Peyer's patch (tissue), 4 donors: Measurements from ENCODE around the gene SLC27A1. TPM values are rescaled to one million over a fixed set of nuclear protein-coding genes. Genes with fewer than 3 reads are reported as not detected.
"Not testable (repeated sequence)": the region's sequence is repeated elsewhere in the genome, so short reads cannot be mapped to it uniquely, and the experiment has no call there.

Experiments
- DNase-seq, 3 donors: peaks; one replicate each; pipeline ENCODE4 v3.0.0-alpha.2; 2017 to 2019
- H3K27ac ChIP-seq, 4 donors: fragments of 200-600 bp; sonication (generic); one replicate each; pipeline ENCODE4 v1.5.1; 2016 to 2019
- H3K27me3 ChIP-seq, 2 donors: fragments of 200-600 bp; sonication (generic); one replicate each; pipeline ENCODE4 v1.5.1; 2019
- H3K36me3 ChIP-seq, 3 donors: fragments of 200-600 bp; sonication (generic); one replicate each; pipeline ENCODE4 v1.5.1; 2016 to 2019
- H3K4me1 ChIP-seq, 4 donors: fragments of 200-600 bp; sonication (generic); one replicate each; pipeline ENCODE4 v1.5.1; 2016 to 2019
- H3K4me3 ChIP-seq, 4 donors: fragments of 200-600 bp; sonication (generic); 1 replicate in 3 of 4; 2 replicates in 1 of 4; pipeline ENCODE4 v1.5.1; 2016 to 2019; ENCODE audit warnings: mild to moderate bottlenecking in 1 of 4
- H3K9me3 ChIP-seq, 4 donors: fragments of 200-600 bp; sonication (generic); one replicate each; pipeline ENCODE4 v1.5.1; 2016 to 2019; ENCODE audit warnings: mild to moderate bottlenecking in 1 of 4
- POLR2A ChIP-seq, 2 donors: fragments of 450-650 bp; IDR thresholded peaks; one replicate each; pipeline ENCODE4 v1.5.1; 2017; ENCODE audit warnings: antibody characterized with exemption in 2 of 2, mild to moderate bottlenecking in 2 of 2, moderate library complexity in 2 of 2
- total RNA-seq, 4 donors: library from RNA; depleted of rRNA; stranded (reverse); fragments of >200 nt; gene quantifications; one replicate each; pipeline ENCODE4 v1.1.0, GENCODE V29; 2016
- TF ChIP-seq, protein P1 (sequence below), 6 experiments: fragments of 450-650 bp in 4 of 6; fragments of 200-600 bp in 2 of 6; sonication (generic) in 1 of 6; IDR thresholded peaks; one replicate each; pipeline ENCODE4 v1.5.1; 2017 to 2019; ENCODE audit warnings: antibody characterized with exemption in 6 of 6, mild to moderate bottlenecking in 3 of 6, moderate library complexity in 1 of 6

SLC27A1 gene
- total RNA-seq, 4 donors from 2014 or later, result 0.70 to 13.2 (median 8.3) TPM

DNA sequence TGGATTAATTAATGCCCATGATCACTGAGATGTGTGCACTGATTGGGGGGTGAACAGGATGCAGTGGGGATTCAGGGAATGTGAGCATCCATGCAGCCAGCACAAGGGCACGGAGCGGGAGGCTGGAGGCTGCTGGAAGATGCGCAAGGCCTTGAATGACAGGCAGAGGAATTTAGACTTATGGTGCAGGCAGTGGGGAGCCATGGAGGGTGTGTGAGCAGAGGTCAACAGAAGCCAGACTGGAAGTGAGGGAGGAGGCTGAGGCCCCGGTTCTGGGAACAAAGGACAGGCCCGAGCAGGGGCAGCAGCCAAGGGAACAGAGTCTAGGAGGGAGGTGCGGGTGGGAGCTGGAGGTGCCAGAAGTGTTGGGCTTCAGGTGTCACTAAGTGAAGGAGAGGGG is 77.8 kb downstream of the SLC27A1 start:
- Histone ChIP-seq H3K4me1 (no peaks in the 10 kb centered on the region), H3K27me3 (no peaks in the 10 kb centered on the region), H3K36me3 (no peaks in the 10 kb centered on the region), H3K4me3 (no peak overlapping the region), H3K9me3 (no peaks in the 10 kb centered on the region), H3K27ac (no peak overlapping the region)
- TF ChIP-seq, protein P1, sequence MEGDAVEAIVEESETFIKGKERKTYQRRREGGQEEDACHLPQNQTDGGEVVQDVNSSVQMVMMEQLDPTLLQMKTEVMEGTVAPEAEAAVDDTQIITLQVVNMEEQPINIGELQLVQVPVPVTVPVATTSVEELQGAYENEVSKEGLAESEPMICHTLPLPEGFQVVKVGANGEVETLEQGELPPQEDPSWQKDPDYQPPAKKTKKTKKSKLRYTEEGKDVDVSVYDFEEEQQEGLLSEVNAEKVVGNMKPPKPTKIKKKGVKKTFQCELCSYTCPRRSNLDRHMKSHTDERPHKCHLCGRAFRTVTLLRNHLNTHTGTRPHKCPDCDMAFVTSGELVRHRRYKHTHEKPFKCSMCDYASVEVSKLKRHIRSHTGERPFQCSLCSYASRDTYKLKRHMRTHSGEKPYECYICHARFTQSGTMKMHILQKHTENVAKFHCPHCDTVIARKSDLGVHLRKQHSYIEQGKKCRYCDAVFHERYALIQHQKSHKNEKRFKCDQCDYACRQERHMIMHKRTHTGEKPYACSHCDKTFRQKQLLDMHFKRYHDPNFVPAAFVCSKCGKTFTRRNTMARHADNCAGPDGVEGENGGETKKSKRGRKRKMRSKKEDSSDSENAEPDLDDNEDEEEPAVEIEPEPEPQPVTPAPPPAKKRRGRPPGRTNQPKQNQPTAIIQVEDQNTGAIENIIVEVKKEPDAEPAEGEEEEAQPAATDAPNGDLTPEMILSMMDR (IDR thresholded peaks at IDR 0.05), result no peak
- TF ChIP-seq POLR2A (IDR thresholded peaks at IDR 0.05), result no peak
- DNase-seq, result no peak

DNA sequence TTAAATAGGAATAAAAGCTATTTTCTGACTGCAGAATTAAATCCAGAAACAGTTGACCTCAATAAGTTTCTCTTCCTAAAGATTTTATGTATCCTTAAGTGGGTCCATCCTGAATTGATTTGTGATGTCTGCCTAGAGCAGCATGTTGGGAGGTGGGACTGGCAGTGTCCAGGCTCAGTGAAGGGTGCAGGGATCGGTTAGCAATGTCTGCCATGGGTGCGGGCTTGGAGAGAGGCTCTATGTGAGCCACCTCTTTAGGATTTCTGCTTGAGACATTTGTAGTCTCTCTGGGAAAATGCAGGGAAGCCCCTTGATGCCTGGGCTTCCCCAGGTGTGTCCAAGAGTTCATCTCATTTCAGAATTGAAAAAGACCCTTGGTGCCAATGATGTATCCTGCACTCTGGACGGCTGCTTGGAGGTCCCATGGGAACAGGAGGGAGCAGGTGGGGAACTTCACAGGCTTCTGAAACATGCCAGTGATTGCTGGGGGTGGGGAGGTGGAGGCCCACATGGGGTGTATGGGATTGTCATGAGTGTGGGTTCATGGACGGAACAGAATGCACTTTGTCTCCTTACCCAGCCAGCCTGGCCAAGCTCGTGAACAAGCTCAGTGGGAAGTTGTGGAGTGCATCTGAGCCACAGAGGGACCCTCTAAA is 78.9 kb downstream of the SLC27A1 start:
- DNase-seq, result no peak
- Histone ChIP-seq H3K27me3 (no peaks in the 10 kb centered on the region), H3K4me1 (no peaks in the 10 kb centered on the region), H3K36me3 (no peaks in the 10 kb centered on the region), H3K9me3 (no peaks in the 10 kb centered on the region), H3K4me3 (no peak overlapping the region), H3K27ac (no peak overlapping the region)
- TF ChIP-seq POLR2A (IDR thresholded peaks at IDR 0.05), result no peak
- TF ChIP-seq, protein P1 (IDR thresholded peaks at IDR 0.05), result no peak

DNA sequence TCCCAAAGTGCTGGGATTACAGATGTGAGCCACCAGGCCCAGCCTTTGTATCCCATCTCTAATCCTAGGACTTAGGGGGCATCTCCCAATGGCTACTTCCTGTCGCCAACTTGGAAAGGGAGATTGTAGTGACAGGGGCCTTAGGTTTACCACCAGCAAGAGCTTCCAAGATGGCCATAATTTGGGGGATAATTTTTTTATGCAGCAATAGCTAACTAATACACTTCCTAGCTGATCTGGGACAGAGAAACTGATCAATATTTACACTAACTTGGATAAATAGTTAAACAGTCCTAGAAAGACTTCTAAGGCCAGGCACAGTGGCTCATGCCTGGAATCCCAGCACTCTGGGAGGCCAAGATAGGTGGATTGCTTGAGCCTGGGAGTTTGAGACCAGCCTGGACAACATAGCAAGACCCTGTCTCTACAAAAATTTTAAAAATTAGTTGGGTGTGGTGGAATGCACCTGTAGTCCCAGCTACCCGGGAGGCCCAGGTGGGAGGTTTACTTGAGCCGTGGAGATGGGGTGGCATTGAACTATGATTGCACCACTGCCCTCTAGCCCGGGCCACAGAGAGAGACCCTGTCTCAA is 79.8 kb downstream of the SLC27A1 start:
- no peak overlapping the region for H3K4me3 ChIP-seq
- TF ChIP-seq, protein P1 (IDR thresholded peaks at IDR 0.05), result no peak
- no peak for TF ChIP-seq POLR2A (IDR thresholded peaks at IDR 0.05)

DNA sequence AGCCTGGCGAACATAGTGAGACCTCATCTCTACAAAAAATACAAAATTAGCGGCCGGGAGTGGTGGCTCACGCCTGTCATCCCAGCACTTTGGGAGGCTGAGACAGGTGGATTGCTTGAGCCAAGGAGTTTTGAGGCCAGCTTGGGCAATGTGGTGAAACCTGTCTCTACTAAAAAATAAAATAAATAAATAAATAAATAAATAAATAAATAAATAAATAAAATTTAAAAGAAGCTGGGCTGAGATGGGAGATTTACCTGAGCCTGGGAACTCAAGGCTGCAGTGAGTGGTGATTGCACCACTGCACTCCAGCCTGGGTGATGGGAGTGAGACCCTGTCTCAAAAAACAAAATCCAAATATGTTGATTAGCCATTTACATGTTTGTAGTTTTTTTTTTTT is 82.4 kb downstream of the SLC27A1 start:
- peaks cover 0 to 14% (median 0%) of the 10 kb centered on the region in 4 donors for H3K4me1 ChIP-seq
- H3K36me3 ChIP-seq, H3K4me3 ChIP-seq, DNase-seq, H3K27me3 ChIP-seq, H3K9me3 ChIP-seq: not testable (repeated sequence)
- peak overlapping the region in 1 of 4 donors; percentile 1 for H3K27ac ChIP-seq

More for the DNA sequence above, 79.8 kb downstream of the SLC27A1 start:
- Histone ChIP-seq H3K27ac (no peak overlapping the region), H3K36me3 (no peaks in the 10 kb centered on the region), H3K9me3 (no peaks in the 10 kb centered on the region), H3K27me3 (no peaks in the 10 kb centered on the region), H3K4me1 (peaks cover 0 to 2% (median 0%) of the 10 kb centered on the region in 4 donors)
- no peak for DNase-seq

DNA sequence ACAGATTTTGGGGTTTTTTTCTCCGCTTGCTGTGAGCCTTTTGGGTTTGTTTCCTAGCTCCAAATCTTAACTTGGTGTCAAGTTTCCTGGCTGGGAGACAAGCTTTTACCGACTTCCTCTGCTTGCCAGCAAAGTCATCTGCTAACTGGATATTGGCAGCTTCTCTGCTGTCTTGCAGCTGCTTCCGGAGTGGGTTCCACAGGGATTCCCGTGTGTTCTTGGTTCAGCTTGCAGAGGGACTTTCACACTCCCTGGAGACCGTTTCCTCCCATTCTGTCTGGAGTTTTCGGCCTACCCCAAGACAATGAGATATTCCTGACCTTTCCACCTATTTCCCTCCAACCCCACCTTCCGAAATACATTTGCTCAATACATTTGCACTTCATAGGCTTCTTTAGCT is 82.9 kb downstream of the SLC27A1 start:
- Histone ChIP-seq H3K9me3 (no peaks in the 10 kb centered on the region), H3K4me1 (peaks cover 0 to 14% (median 0%) of the 10 kb centered on the region in 4 donors), H3K27me3 (no peaks in the 10 kb centered on the region), H3K4me3 (no peak overlapping the region), H3K27ac (peak overlapping the region in 3 of 4 donors; percentile 1 to 31 (median 16)), H3K36me3 (peaks cover 0 to 5% (median 0%) of the 10 kb centered on the region in 3 donors)
- DNase-seq, result peak in 1 of 3 donors; percentile 62
- TF ChIP-seq POLR2A (IDR thresholded peaks at IDR 0.05), result no peak
- TF ChIP-seq, protein P1 (IDR thresholded peaks at IDR 0.05), result no peak

DNA sequence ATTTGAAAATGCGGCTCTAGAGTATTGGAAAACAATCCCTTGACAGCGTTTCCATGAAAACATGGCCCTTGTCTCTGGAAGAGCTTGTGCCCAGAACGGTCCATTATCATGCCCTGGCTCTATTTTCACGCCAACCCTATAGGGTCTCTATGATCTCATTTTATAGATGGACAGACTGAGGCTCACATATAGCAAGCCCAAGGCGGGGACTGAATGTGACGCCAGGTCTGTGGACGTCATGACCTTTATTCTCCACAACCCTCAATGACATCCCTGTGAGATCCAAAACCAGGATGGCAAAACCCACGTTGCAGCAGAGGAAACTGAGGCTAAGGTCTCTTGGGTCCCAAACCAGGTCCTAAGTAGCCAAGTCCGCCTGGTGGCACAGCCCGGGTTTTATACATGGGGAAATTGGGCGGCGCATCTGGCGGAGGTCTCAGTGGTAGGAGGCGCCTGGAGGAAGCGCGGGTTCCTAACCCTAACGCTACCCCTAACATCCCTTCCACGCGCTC is 84.7 kb downstream of the SLC27A1 start:
- DNase-seq, result no peak
- Histone ChIP-seq H3K36me3 (peaks cover 0 to 20% (median 0%) of the 10 kb centered on the region in 3 donors), H3K27ac (peak overlapping the region; percentile 21 to 89 (median 84)), H3K4me1 (peaks cover 0 to 18% (median 0%) of the 10 kb centered on the region in 4 donors), H3K4me3 (peak overlapping the region; percentile 76 to 95 (median 82)), H3K27me3 (no peaks in the 10 kb centered on the region), H3K9me3 (no peaks in the 10 kb centered on the region)
- no peak for TF ChIP-seq POLR2A (IDR thresholded peaks at IDR 0.05)
